GM12865 (cell line): ENCODE results near the gene NHLRC4.

Experiments used
- DNase-seq: peaks from one replicate; pipeline ENCODE4 v3.0.0; 2010; ENCODE audit warnings: low read depth
- H3K4me3 ChIP-seq: 2 replicates; pipeline ENCODE4 v1.5.1; 2011; ENCODE audit warnings: mild to moderate bottlenecking, low read depth, low read length, control low read depth
- CTCF ChIP-seq: IDR thresholded peaks from 2 replicates; pipeline ENCODE4 v1.5.1; 2011; ENCODE audit warnings: low read length, control low read depth, low read depth, inconsistent platforms; ENCODE audit not compliant: insufficient read depth; ENCODE audit errors: missing control alignments

NHLRC4 gene, protein sequence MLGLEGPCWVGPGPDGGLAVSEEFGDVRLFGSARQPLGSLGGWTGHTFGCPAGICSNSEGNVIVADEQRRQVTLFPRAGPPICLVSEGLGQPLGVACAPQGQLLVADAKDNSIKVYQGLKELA

GRCh38 chr16:566475-567372 is at the start of gene NHLRC4:
Gene NHLRC4, plus strand, starts transcription at chr16:567005. Its CDS starts 1,043 bp downstream, at chr16:568048.
- no peak for TF ChIP-seq CTCF
- peak; percentile 86 for DNase-seq
- peak within 1 kb of the TSS; percentile 52 for H3K4me3 ChIP-seq

DNA sequence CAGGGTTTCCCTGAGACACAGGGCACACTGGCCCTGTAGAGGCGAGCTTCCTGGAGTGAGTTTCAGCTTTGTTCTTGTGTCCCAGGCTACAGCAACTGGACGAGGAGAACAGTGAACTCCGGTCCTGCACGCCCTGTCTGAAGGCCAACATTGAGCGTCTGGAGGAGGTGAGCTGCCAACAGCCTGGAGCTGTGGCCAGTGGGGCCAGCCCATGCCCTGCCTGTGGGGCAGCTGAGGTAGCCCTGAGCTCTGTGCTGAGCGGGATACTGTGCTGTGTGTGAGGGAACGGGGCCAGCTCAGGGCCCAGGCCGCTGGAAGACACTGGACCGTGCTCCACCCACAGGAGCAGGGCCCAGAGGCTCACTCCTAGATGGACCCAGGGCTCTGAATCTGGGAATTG is 47.9 kb upstream of the NHLRC4 start:
- no peak for TF ChIP-seq CTCF
- no peak overlapping the region for H3K4me3 ChIP-seq
- DNase-seq = no peak

DNA sequence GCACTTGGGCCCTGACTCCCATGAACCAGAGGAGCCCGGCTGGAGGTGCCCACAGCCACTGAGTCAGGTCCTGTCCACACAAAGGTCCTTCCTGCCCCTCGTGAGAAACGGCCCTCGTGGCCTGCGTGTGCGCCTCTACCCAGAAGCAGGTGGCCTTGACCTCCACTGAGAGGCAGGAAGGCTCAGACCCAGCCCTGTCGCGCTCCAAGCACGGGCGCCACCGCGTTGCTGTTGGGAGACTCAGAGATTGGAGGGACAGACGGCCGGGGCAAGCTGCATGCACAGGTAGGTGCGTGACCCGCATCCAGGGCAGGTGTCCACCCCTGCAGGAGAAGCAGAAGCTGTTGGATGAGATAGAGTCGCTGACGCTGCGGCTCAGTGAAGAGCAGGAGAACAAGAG is 47.4 kb upstream of the NHLRC4 start:
- TF ChIP-seq CTCF = no peak
- no peak for DNase-seq
- no peak overlapping the region for H3K4me3 ChIP-seq

DNA sequence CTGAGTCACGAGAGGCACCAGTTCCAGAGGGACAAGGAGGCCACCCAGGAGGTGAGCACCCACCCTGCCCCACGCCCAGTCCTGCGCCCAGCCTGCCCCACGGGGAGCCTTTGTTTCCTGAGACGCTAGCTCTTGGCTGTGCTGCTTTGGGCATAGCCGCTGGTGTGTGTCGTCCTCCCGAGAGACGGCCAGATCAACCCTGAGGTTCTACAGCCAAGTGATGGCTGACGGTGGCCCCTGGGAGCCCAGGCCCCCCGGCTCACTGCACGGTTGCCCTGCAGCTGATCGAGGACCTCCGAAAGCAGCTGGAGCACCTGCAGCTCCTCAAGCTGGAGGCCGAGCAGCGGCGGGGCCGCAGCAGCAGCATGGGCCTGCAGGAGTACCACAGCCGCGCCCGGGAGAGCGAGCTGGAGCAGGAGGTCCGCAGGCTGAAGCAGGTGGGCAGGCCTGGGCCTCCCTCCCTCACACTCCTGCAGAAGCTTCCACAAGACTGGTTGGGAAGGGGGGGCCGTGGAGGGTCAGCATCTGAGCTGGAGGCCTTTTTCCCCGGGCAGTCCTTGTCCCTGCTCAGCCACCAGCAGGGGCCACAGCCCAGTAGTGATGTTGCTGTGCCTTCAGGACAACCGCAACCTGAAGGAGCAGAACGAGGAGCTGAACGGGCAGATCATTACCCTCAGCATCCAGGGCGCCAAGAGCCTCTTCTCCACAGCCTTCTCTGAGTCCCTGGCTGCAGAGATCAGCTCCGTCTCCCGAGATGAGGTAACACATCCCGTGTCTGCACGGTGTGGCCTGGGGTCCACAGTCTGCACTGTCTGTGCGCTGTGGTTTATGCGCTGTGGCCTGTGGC is 46.7 kb upstream of the NHLRC4 start:
- no peak for TF ChIP-seq CTCF
- no peak for DNase-seq
- no peak overlapping the region for H3K4me3 ChIP-seq

- no peak for TF ChIP-seq CTCF
- no peak for DNase-seq
Measured at GRCh38 chr16:520847-521246, 46.0 kb upstream of the NHLRC4 start.

GRCh38 chr16:521381-522210 is 45.2 kb upstream of the NHLRC4 start:
- no peak overlapping the region for H3K4me3 ChIP-seq
- DNase-seq = no peak
- no peak for TF ChIP-seq CTCF

More at GRCh38 chr16:520847-521246, 46.0 kb upstream of the NHLRC4 start:
- no peak overlapping the region for H3K4me3 ChIP-seq
